Endothelial cell (in vitro differentiated cells): ENCODE results near the gene RAB11FIP4. TPM values are rescaled to one million over a fixed set of nuclear protein-coding genes. Genes with fewer than 3 reads are reported as not detected.

Experiments used
- DNase-seq: peaks from one replicate; pipeline ENCODE4 v3.0.0; 2021; ENCODE audit warnings: low spot score
- H3K27ac Mint-ChIP-seq: one replicate; pipeline ENCODE4 v1.8.0; 2021; ENCODE audit warnings: mixed read lengths, inconsistent platforms; ENCODE audit not compliant: unreplicated experiment
- H3K27me3 Mint-ChIP-seq: one replicate; pipeline ENCODE4 v1.8.0; 2021; ENCODE audit warnings: mild to moderate bottlenecking, moderate library complexity, mixed read lengths, inconsistent platforms; ENCODE audit not compliant: unreplicated experiment
- H3K36me3 Mint-ChIP-seq: one replicate; pipeline ENCODE4 v1.8.0; 2021; ENCODE audit warnings: mild to moderate bottlenecking, low read depth, mixed read lengths, inconsistent platforms; ENCODE audit not compliant: unreplicated experiment
- H3K4me1 Mint-ChIP-seq: one replicate; pipeline ENCODE4 v1.8.0; 2021; ENCODE audit warnings: mild to moderate bottlenecking, mixed read lengths, inconsistent platforms; ENCODE audit not compliant: unreplicated experiment
- H3K4me3 Mint-ChIP-seq: one replicate; pipeline ENCODE4 v1.8.0; 2021; ENCODE audit warnings: mild to moderate bottlenecking, mixed read lengths, inconsistent platforms; ENCODE audit not compliant: unreplicated experiment
- H3K9me3 Mint-ChIP-seq: one replicate; pipeline ENCODE4 v1.8.0; 2021; ENCODE audit warnings: mixed read lengths, inconsistent platforms; ENCODE audit not compliant: unreplicated experiment
- CTCF ChIP-seq: fragments of 200-600 bp; sonication (generic); IDR thresholded peaks from one replicate; pipeline ENCODE4 v1.5.0; 2021; ENCODE audit warnings: antibody characterized with exemption; ENCODE audit not compliant: unreplicated experiment
- total RNA-seq: library from RNA; stranded (reverse); fragmentation: NEBNext Ultra II Directional; extraction: Animal tissue kit (Norgen Biotek cat#: 25700); gene quantifications from one replicate; pipeline ENCODE4 v1.2.1, GENCODE V29; 2021; ENCODE audit not compliant: unreplicated experiment

Gene RAB11FIP4
- total RNA-seq, 1 donor from 2014 or later, result 0.92 TPM

- Mint-ChIP-seq H3K27me3 (no peaks in the 10 kb centered on the region), H3K4me3 (no peak overlapping the region), H3K36me3 (peaks cover 7% of the 10 kb centered on the region), H3K4me1 (no peaks in the 10 kb centered on the region), H3K9me3 (no peaks in the 10 kb centered on the region), H3K27ac (no peak overlapping the region)
- DNase-seq, result no peak
- TF ChIP-seq CTCF, result no peak
These were observed 18.1 kb upstream of the RAB11FIP4 start for GRCh38 chr17:31373150-31374093.

DNA sequence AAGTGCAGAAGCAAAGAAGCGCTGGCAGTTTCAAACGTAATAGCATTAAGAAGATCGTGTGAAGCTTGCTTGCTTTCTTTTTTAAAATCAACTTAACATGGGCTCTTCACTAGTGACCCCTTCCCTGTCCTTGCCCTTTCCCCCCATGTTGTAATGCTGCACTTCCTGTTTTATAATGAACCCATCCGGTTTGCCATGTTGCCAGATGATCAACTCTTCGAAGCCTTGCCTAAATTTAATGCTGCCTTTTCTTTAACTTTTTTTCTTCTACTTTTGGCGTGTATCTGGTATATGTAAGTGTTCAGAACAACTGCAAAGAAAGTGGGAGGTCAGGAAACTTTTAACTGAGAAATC is 17.4 kb upstream of the RAB11FIP4 start:
- H3K27ac Mint-ChIP-seq, result no peak overlapping the region

GRCh38 chr17:31374503-31374902 is 17.0 kb upstream of the RAB11FIP4 start:
- no peak overlapping the region for H3K27ac Mint-ChIP-seq
- no peak overlapping the region for H3K4me3 Mint-ChIP-seq
- no peaks in the 10 kb centered on the region for H3K27me3 Mint-ChIP-seq
- TF ChIP-seq CTCF, result no peak
- peaks cover 10% of the 10 kb centered on the region for H3K36me3 Mint-ChIP-seq
- H3K4me1 Mint-ChIP-seq, result no peaks in the 10 kb centered on the region
- H3K9me3 Mint-ChIP-seq, result no peaks in the 10 kb centered on the region
- DNase-seq, result no peak

More for the DNA sequence above, 17.4 kb upstream of the RAB11FIP4 start:
- peak overlapping the region; percentile 11 for H3K4me3 Mint-ChIP-seq
- H3K27me3 Mint-ChIP-seq, result no peaks in the 10 kb centered on the region
- no peaks in the 10 kb centered on the region for H3K9me3 Mint-ChIP-seq
- H3K4me1 Mint-ChIP-seq, result no peaks in the 10 kb centered on the region
- TF ChIP-seq CTCF, result no peak
- peaks cover 10% of the 10 kb centered on the region for H3K36me3 Mint-ChIP-seq
- DNase-seq, result no peak

GRCh38 chr17:31378638-31379037 is 12.8 kb upstream of the RAB11FIP4 start:
- DNase-seq, result no peak
- Mint-ChIP-seq H3K4me3 (no peak overlapping the region), H3K4me1 (no peaks in the 10 kb centered on the region), H3K9me3 (no peaks in the 10 kb centered on the region), H3K27me3 (no peaks in the 10 kb centered on the region), H3K36me3 (peaks cover 14% of the 10 kb centered on the region), H3K27ac (no peak overlapping the region)
- TF ChIP-seq CTCF, result no peak

DNA sequence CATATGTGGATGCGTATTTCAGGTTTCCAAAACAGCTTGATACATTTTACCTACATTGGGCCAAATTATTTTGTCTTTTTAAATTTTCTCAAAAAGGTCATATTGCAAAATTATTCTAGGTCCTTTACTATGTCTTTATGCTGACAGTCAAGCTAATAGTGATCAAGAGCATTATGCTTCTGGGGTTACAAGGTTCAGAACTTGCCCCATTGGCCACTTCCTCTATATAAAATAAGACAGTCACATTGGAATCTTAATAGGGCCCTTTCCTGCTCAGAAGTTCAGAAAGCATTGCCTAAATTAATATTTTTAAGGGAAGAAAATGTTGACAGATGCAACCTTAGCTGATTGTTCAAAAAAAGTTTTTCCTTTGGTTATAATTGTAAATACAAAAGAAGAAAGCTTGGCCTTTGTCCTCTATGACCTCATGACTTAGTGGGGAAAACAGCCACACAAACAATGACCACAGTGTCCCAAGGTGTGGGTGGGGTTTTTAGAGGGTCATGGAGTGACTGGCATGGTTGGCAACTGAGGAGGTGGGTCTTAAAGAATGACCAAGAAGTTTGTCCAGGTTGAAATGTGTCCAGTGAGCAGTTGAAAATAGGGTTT is 11.8 kb upstream of the RAB11FIP4 start:
- TF ChIP-seq CTCF, result no peak
- no peak for DNase-seq
- Mint-ChIP-seq H3K36me3 (peaks cover 7% of the 10 kb centered on the region), H3K4me1 (no peaks in the 10 kb centered on the region), H3K4me3 (no peak overlapping the region), H3K27me3 (no peaks in the 10 kb centered on the region), H3K9me3 (no peaks in the 10 kb centered on the region), H3K27ac (no peak overlapping the region)
